ENCODE measurements around the gene GMPR2. TPM values are rescaled to one million over a fixed set of nuclear protein-coding genes. Genes with fewer than 3 reads are reported as not detected.
A peak's percentile ranks its signal among the peaks of the same experiment; 100 is the strongest.

The GMPR2 gene
- total RNA-seq, 4 donors from 2014 or later, result 68.8 to 237 (median 110) TPM

DNA sequence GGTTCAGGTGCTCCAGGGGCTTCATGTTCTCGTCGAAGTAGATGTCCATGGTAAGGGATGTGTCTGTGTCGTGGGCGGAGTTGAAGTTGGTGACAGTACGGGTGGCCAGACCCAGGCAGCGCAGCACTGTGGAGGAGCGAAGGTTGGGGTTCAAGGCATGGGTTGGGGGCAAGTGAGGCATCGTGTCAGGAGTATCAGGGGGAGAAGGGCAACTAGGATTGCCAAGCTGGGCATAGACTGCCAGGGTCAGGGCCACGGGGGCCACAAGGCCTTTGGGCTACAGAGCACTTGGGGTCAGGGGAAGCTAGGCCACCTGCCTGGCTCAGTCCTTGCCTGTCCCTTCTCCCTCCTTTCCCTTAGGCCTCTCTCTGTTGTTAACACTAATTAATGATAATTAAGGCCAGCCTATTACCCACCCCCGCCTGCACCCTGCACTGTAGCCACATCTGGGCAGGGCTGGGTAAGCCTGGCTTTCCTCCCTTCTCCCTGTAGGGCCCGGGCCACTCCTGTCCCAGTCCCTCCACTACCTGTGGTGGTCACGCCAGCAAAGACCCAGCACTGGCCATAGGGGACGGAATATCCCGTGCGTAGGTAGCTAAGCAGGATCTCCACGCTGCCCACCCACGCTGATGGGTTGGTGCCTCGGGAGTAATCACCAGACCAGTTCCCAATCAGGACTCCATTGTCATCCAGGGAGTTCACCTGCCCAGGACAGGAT lies 26.0 kb downstream of the GMPR2 start:
- peak overlapping the region in 1 of 3 donors; percentile 56 for H3K27ac ChIP-seq
- no peak for DNase-seq
- no peak for TF ChIP-seq POLR2A (IDR thresholded peaks at IDR 0.05)
- TF ChIP-seq CTCF (IDR thresholded peaks at IDR 0.05), result no peak

GRCh38 chr14:24259282-24260025 lies 26.7 kb downstream of the GMPR2 start:
- Histone ChIP-seq H3K9me3 (no peaks in the 10 kb centered on the region), H3K4me3 (replicated peaks in 1 of 3) (no peak overlapping the region), H3K4me1 (peaks cover 15 to 16% of the 10 kb centered on the region in 2 donors), H3K36me3 (no peaks in the 10 kb centered on the region), H3K27me3 (no peaks in the 10 kb centered on the region), H3K27ac (peak overlapping the region; percentile 45 to 56 (median 49))
- TF ChIP-seq POLR2A (IDR thresholded peaks at IDR 0.05) (no peak), CTCF (IDR thresholded peaks at IDR 0.05) (no peak)
- intact Hi-C loops (cut with DNase I), result no loop called here
- 68 to 75% methylated on average over 10 to 15 of the region's 16 CpGs for WGBS, 2 donors
- DNase-seq, result peak; percentile 79 to 85

More for the DNA sequence above, 26.0 kb downstream of the GMPR2 start:
- no peak overlapping the region for H3K4me3 ChIP-seq (replicated peaks in 1 of 3)
- intact Hi-C loops (cut with DNase I), result no loop called here
- WGBS, 2 donors, result 90 to 95% methylated on average over 17 to 18 of the region's 18 CpGs
- H3K4me1 ChIP-seq, result peaks cover 15 to 16% of the 10 kb centered on the region in 2 donors
- H3K27me3 ChIP-seq, result no peaks in the 10 kb centered on the region
- no peaks in the 10 kb centered on the region for H3K36me3 ChIP-seq
- no peaks in the 10 kb centered on the region for H3K9me3 ChIP-seq

- TF ChIP-seq POLR2A (IDR thresholded peaks at IDR 0.05), result no peak
- TF ChIP-seq CTCF (IDR thresholded peaks at IDR 0.05), result no peak
- peak overlapping the region in 2 of 3 donors; percentile 45 to 56 for H3K27ac ChIP-seq
- H3K36me3 ChIP-seq, result no peaks in the 10 kb centered on the region
- intact Hi-C loops (cut with DNase I), result no loop called here
- H3K27me3 ChIP-seq, result no peaks in the 10 kb centered on the region
- peak; percentile 41 to 61 for DNase-seq
- no peaks in the 10 kb centered on the region for H3K9me3 ChIP-seq
- no peak overlapping the region for H3K4me3 ChIP-seq (replicated peaks in 1 of 3)
- peaks cover 15 to 16% of the 10 kb centered on the region in 2 donors for H3K4me1 ChIP-seq
- WGBS, 2 donors, result 87 to 93% methylated on average over 15 to 16 of the region's 16 CpGs
Measured at GRCh38 chr14:24260026-24260779, 27.5 kb downstream of the GMPR2 start.

- intact Hi-C loops (cut with DNase I), result no loop called here
- WGBS, 2 donors, result 75 to 82% methylated on average over 2 to 4 of the region's 4 CpGs
- Histone ChIP-seq H3K27ac (no peak overlapping the region), H3K9me3 (no peaks in the 10 kb centered on the region), H3K36me3 (no peaks in the 10 kb centered on the region), H3K4me1 (peaks cover 15 to 16% of the 10 kb centered on the region in 2 donors), H3K27me3 (no peaks in the 10 kb centered on the region), H3K4me3 (replicated peaks in 1 of 3) (no peak overlapping the region)
- DNase-seq, result no peak
- TF ChIP-seq POLR2A (IDR thresholded peaks at IDR 0.05), result no peak
- no peak for TF ChIP-seq CTCF (IDR thresholded peaks at IDR 0.05)
Measured at GRCh38 chr14:24260780-24261157, 28.0 kb downstream of the GMPR2 start.

Measured in thyroid gland (tissue), 4 donors.